ENCODE measurements around the gene PTPRB.

The PTPRB gene

GRCh38 chr12:70561550-70561949, 75.7 kb downstream of the PTPRB start:
- Histone ChIP-seq H3K27ac (ENCODE audit: low read length) (no peak overlapping the region), H2AFZ (ENCODE audit: low read depth, low read length) (no peak overlapping the region), H3K9ac (ENCODE audit: low read depth, low read length) (no peak overlapping the region), H3K9me3 (ENCODE audit: insufficient read depth, low read length, severe bottlenecking) (no peaks in the 10 kb centered on the region), H3K4me3 (ENCODE audit: low read depth in 1 of 2, low read length in 2 of 2) (no peak overlapping the region), H3K4me2 (ENCODE audit: insufficient read depth, low read length) (no peak overlapping the region), H3K36me3 (ENCODE audit: insufficient read depth, low read length) (no peaks in the 10 kb centered on the region), H3K27me3 (ENCODE audit: insufficient read depth, low read length, poor library complexity) (peaks cover 2% of the 10 kb centered on the region), H3K4me1 (ENCODE audit: insufficient read depth, low read length) (no peaks in the 10 kb centered on the region), H3K79me2 (ENCODE audit: insufficient read depth, low read length) (no peaks in the 10 kb centered on the region), H4K20me1 (ENCODE audit: insufficient read depth, low read length) (no peaks in the 10 kb centered on the region)
- ATAC-seq (ENCODE audit: insufficient read depth, low read depth) (no peak), DNase-seq (no peak)
- no peak for TF ChIP-seq EZH2 (IDR thresholded peaks at IDR 0.05; ENCODE audit: borderline replicate concordance, low read depth, low read length, severe bottlenecking)
- TF ChIP-seq CTCF (IDR thresholded peaks at IDR 0.05; ENCODE audit: borderline replicate concordance, extremely low read depth, low read length, poor library complexity, severe bottlenecking): no peak

DNA sequence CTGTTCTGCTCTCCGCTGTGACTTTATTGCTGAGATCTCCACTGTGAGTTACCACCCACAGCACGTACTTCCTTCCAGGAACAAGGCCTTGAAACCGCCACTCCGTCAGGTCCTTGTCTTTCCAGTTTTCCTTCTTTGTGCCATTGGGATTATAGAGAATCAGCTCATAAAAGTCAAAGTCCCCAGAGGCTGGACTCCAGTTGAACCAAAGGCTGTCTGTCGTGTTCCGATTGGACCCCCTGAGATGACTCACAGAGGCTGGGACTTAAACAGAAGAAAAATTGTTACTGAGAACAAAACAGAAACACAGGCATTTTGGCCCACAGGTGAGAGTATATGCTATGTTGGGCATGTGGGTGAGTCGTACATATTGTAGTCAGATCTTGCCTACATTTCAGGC, 76.6 kb downstream of the PTPRB start:
- no peak overlapping the region for H3K4me3 ChIP-seq (ENCODE audit: low read depth in 1 of 2, low read length in 2 of 2)
- no peaks in the 10 kb centered on the region for H4K20me1 ChIP-seq (ENCODE audit: insufficient read depth, low read length)
- ATAC-seq (ENCODE audit: insufficient read depth, low read depth): no peak
- no peaks in the 10 kb centered on the region for H3K79me2 ChIP-seq (ENCODE audit: insufficient read depth, low read length)
- DNase-seq: no peak
- TF ChIP-seq CTCF (IDR thresholded peaks at IDR 0.05; ENCODE audit: borderline replicate concordance, extremely low read depth, low read length, poor library complexity, severe bottlenecking) (no peak), EZH2 (IDR thresholded peaks at IDR 0.05; ENCODE audit: borderline replicate concordance, low read depth, low read length, severe bottlenecking) (no peak)
- no peak overlapping the region for H3K4me2 ChIP-seq (ENCODE audit: insufficient read depth, low read length)
- H3K36me3 ChIP-seq (ENCODE audit: insufficient read depth, low read length): no peaks in the 10 kb centered on the region
- H3K27me3 ChIP-seq (ENCODE audit: insufficient read depth, low read length, poor library complexity): peaks cover 2% of the 10 kb centered on the region
- H3K9me3 ChIP-seq (ENCODE audit: insufficient read depth, low read length, severe bottlenecking): no peaks in the 10 kb centered on the region
- H3K9ac ChIP-seq (ENCODE audit: low read depth, low read length): no peak overlapping the region
- H3K27ac ChIP-seq (ENCODE audit: low read length): no peak overlapping the region
- no peak overlapping the region for H2AFZ ChIP-seq (ENCODE audit: low read depth, low read length)
- no peaks in the 10 kb centered on the region for H3K4me1 ChIP-seq (ENCODE audit: insufficient read depth, low read length)

DNA sequence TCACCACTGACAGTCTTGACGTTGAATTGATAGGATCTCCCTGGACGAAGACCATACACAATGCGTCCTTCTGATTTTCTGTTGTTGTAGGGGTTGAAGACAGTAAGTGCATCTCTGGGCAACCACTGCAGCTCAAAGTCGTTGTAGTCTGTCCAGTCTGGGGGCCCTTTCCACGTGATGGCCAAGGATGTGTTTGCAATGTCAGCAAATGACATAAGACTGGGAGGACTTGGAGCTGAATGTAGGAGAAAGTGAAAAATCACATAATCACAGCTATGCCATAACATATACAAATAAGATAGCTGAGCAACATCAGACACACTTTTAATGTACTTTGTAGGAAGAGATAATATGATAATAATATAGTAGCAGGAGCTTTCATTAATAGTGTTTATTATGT, 77.8 kb downstream of the PTPRB start:
- Histone ChIP-seq H3K79me2 (ENCODE audit: insufficient read depth, low read length) (no peaks in the 10 kb centered on the region), H3K4me2 (ENCODE audit: insufficient read depth, low read length) (no peak overlapping the region), H3K9me3 (ENCODE audit: insufficient read depth, low read length, severe bottlenecking) (no peaks in the 10 kb centered on the region), H3K27ac (ENCODE audit: low read length) (no peak overlapping the region), H2AFZ (ENCODE audit: low read depth, low read length) (no peak overlapping the region), H3K9ac (ENCODE audit: low read depth, low read length) (no peak overlapping the region), H3K36me3 (ENCODE audit: insufficient read depth, low read length) (no peaks in the 10 kb centered on the region), H4K20me1 (ENCODE audit: insufficient read depth, low read length) (no peaks in the 10 kb centered on the region), H3K4me3 (ENCODE audit: low read depth in 1 of 2, low read length in 2 of 2) (no peak overlapping the region), H3K4me1 (ENCODE audit: insufficient read depth, low read length) (no peaks in the 10 kb centered on the region), H3K27me3 (ENCODE audit: insufficient read depth, low read length, poor library complexity) (peaks cover 2% of the 10 kb centered on the region)
- TF ChIP-seq CTCF (IDR thresholded peaks at IDR 0.05; ENCODE audit: borderline replicate concordance, extremely low read depth, low read length, poor library complexity, severe bottlenecking): no peak
- no peak for TF ChIP-seq EZH2 (IDR thresholded peaks at IDR 0.05; ENCODE audit: borderline replicate concordance, low read depth, low read length, severe bottlenecking)
- DNase-seq (no peak), ATAC-seq (ENCODE audit: insufficient read depth, low read depth) (no peak)

Data from DND-41 (cell line).